ENCODE measurements around the gene ZNF331. TPM values are rescaled to one million over a fixed set of nuclear protein-coding genes. Genes with fewer than 3 reads are reported as not detected.

The ZNF331 gene
- polyA plus RNA-seq, 1 donor (not counting 4 experiments of a cell fraction or from before 2014, with no cell fraction given) = 5.1 TPM

GRCh38 chr19:53608381-53608780, 70.4 kb downstream of the ZNF331 start:
- Histone ChIP-seq H3K4me2 (ENCODE audit: control insufficient read depth, extremely low read depth, insufficient read depth, low read depth, low read length) (no peak overlapping the region), H3K9ac (ENCODE audit: control insufficient read depth, extremely low read depth, insufficient read depth, low read length) (no peak overlapping the region), H3K9me1 (ENCODE audit: control insufficient read depth, extremely low read depth, insufficient read depth, low read length) (no peaks in the 10 kb centered on the region), H2AFZ (ENCODE audit: control insufficient read depth, low read length) (no peak overlapping the region), H3K4me3 (ENCODE audit: control insufficient read depth in 2 of 3, extremely low read depth in 1 of 3, insufficient read depth in 2 of 3, low read depth in 1 of 3, low read length in 3 of 3) (no peak overlapping the region), H3K9me3 (ENCODE audit: control insufficient read depth, low read depth, low read length) (peaks cover 4% of the 10 kb centered on the region), H3K36me3 (ENCODE audit: control insufficient read depth in 2 of 2, extremely low read depth in 1 of 2, insufficient read depth in 2 of 2, low read length in 2 of 2) (no peaks in the 10 kb centered on the region), H3K4me1 (ENCODE audit: control insufficient read depth, extremely low read depth, insufficient read depth, low read length) (no peaks in the 10 kb centered on the region), H4K20me1 (ENCODE audit: control insufficient read depth, extremely low read depth, insufficient read depth, low read length) (no peaks in the 10 kb centered on the region), H3K27me3 (ENCODE audit: control insufficient read depth, extremely low read depth, insufficient read depth, low read length) (no peaks in the 10 kb centered on the region), H3K79me2 (ENCODE audit: control insufficient read depth, insufficient read depth, low read length) (no peaks in the 10 kb centered on the region), H3K27ac (ENCODE audit: control insufficient read depth, insufficient read depth, low read length) (no peak overlapping the region)
- dilution Hi-C loops (cut with MboI; ENCODE audit: extremely low pct_ligation_motif_present, low sequenced_read_pairs) = no loop called here
- FAIRE-seq (no peak), DNase-seq (ENCODE audit: low read depth, low spot score) (no peak)
- no peak for TF ChIP-seq EZH2 (IDR thresholded peaks at IDR 0.05; ENCODE audit: low read length)
- TF ChIP-seq CTCF (optimal IDR thresholded peaks at IDR 0.05 in 1 of 3, IDR thresholded peaks at IDR 0.05 in 1 of 3, conservative IDR thresholded peaks at IDR 0.05 in 1 of 3; ENCODE audit: extremely low read depth in 1 of 3, insufficient read depth in 2 of 3, low read length in 3 of 3) = no peak

GRCh38 chr19:53612762-53613526, 75.0 kb downstream of the ZNF331 start:
- dilution Hi-C loops (cut with MboI; ENCODE audit: extremely low pct_ligation_motif_present, low sequenced_read_pairs) = no loop called here
- Histone ChIP-seq H3K79me2 (ENCODE audit: control insufficient read depth, insufficient read depth, low read length) (no peaks in the 10 kb centered on the region), H4K20me1 (ENCODE audit: control insufficient read depth, extremely low read depth, insufficient read depth, low read length) (no peaks in the 10 kb centered on the region), H3K9ac (ENCODE audit: control insufficient read depth, extremely low read depth, insufficient read depth, low read length) (no peak overlapping the region), H3K9me1 (ENCODE audit: control insufficient read depth, extremely low read depth, insufficient read depth, low read length) (no peaks in the 10 kb centered on the region), H3K9me3 (ENCODE audit: control insufficient read depth, low read depth, low read length) (peaks cover 2% of the 10 kb centered on the region), H3K36me3 (ENCODE audit: control insufficient read depth in 2 of 2, extremely low read depth in 1 of 2, insufficient read depth in 2 of 2, low read length in 2 of 2) (no peaks in the 10 kb centered on the region), H3K4me1 (ENCODE audit: control insufficient read depth, extremely low read depth, insufficient read depth, low read length) (no peaks in the 10 kb centered on the region), H3K4me3 (ENCODE audit: control insufficient read depth in 2 of 3, extremely low read depth in 1 of 3, insufficient read depth in 2 of 3, low read depth in 1 of 3, low read length in 3 of 3) (no peak overlapping the region), H3K4me2 (ENCODE audit: control insufficient read depth, extremely low read depth, insufficient read depth, low read depth, low read length) (no peak overlapping the region), H3K27me3 (ENCODE audit: control insufficient read depth, extremely low read depth, insufficient read depth, low read length) (no peaks in the 10 kb centered on the region), H3K27ac (ENCODE audit: control insufficient read depth, insufficient read depth, low read length) (no peak overlapping the region), H2AFZ (ENCODE audit: control insufficient read depth, low read length) (no peak overlapping the region)
- TF ChIP-seq CTCF (optimal IDR thresholded peaks at IDR 0.05 in 1 of 3, IDR thresholded peaks at IDR 0.05 in 1 of 3, conservative IDR thresholded peaks at IDR 0.05 in 1 of 3; ENCODE audit: extremely low read depth in 1 of 3, insufficient read depth in 2 of 3, low read length in 3 of 3) (no peak), EZH2 (IDR thresholded peaks at IDR 0.05; ENCODE audit: low read length) (no peak)
- FAIRE-seq (no peak), DNase-seq (ENCODE audit: low read depth, low spot score) (no peak)

All from keratinocyte (primary cell).